H1 (cell line): Measurements from ENCODE around the gene PTTG1IP. TPM values are rescaled to one million over a fixed set of nuclear protein-coding genes. Genes with fewer than 3 reads are reported as not detected.

Experiments used
- BACH1 ChIP-seq: IDR thresholded peaks from 2 replicates; pipeline ENCODE4 v1.6.1; 2012; ENCODE audit warnings: low read length, improper control_type of control experiment
- polyA plus RNA-seq, 7 experiments: library from polyadenylated mRNA; depleted of rRNA in 3 of 7; stranded (reverse) in 5 of 7; unstranded in 2 of 7; fragments of >200 nt in 5 of 7; fragments of 200-250 nt in 2 of 7; gene quantifications; 1 replicate in 5 of 7; 2 replicates in 1 of 7; 4 replicates in 1 of 7; pipeline versions ENCODE4 v1.2.1 to v1.2.3, GENCODE V29; 2011 to 2013; ENCODE audit warnings: missing spikeins in 2 of 7, mixed read lengths in 2 of 7
- total RNA-seq: library from RNA; stranded (reverse); fragmentation: NEBNext Ultra II Directional; extraction: Animal tissue kit (Norgen Biotek cat#: 25700); gene quantifications from 2 replicates; pipeline ENCODE4 v1.2.1, GENCODE V29; 2021

Gene PTTG1IP
- total and polyA plus RNA-seq, 2 of the 8 experiments (the other 6 are each of a cell fraction or from before 2014, with no cell fraction given) = 90.8 to 130 TPM

GRCh38 chr21:44835647-44835973 lies 37.9 kb downstream of the PTTG1IP start (continued):
- TF ChIP-seq BACH1 = no peak
